ENCODE results near the gene PLD6. TPM values are rescaled to one million over a fixed set of nuclear protein-coding genes. Genes with fewer than 3 reads are reported as not detected.
A peak's percentile ranks its signal among the peaks of the same experiment; 100 is the strongest.

PLD6 gene
- total RNA-seq, 1 donor from 2014 or later, result 4.8 TPM

DNA sequence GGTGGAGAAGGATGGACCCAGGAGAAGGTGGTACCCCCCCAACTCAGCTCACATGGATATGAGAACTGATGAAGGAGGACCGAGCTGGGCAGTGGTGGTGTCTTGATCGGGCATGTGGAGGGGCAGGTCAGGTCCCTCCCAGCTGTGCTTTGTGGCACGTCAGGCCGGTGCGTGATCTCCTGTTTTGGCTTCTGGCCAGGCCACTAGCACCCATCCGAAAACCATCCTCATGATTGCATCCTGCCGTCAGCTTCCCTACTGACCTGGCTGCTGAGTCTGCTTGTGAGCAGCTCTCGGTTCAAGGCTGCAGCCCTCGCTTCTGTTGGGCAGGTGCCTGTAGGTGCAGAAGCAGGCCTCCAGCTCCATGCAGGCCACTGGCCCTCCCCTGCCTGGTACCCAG lies 53.1 kb downstream of the PLD6 start:
- peaks cover 3% of the 10 kb centered on the region for H3K36me3 ChIP-seq (ENCODE audit: control insufficient read depth, insufficient read depth, low read length)
- no peak for DNase-seq (ENCODE audit: low read depth)
- H3K4me3 ChIP-seq (ENCODE audit: low read depth, low read length), result no peak overlapping the region
- H3K27me3 ChIP-seq (ENCODE audit: control insufficient read depth, insufficient read depth, low read length), result no peaks in the 10 kb centered on the region
- TF ChIP-seq, protein P1, sequence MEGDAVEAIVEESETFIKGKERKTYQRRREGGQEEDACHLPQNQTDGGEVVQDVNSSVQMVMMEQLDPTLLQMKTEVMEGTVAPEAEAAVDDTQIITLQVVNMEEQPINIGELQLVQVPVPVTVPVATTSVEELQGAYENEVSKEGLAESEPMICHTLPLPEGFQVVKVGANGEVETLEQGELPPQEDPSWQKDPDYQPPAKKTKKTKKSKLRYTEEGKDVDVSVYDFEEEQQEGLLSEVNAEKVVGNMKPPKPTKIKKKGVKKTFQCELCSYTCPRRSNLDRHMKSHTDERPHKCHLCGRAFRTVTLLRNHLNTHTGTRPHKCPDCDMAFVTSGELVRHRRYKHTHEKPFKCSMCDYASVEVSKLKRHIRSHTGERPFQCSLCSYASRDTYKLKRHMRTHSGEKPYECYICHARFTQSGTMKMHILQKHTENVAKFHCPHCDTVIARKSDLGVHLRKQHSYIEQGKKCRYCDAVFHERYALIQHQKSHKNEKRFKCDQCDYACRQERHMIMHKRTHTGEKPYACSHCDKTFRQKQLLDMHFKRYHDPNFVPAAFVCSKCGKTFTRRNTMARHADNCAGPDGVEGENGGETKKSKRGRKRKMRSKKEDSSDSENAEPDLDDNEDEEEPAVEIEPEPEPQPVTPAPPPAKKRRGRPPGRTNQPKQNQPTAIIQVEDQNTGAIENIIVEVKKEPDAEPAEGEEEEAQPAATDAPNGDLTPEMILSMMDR (IDR thresholded peaks at IDR 0.05; ENCODE audit: insufficient read depth, low read length, poor library complexity, severe bottlenecking), result no peak

DNA sequence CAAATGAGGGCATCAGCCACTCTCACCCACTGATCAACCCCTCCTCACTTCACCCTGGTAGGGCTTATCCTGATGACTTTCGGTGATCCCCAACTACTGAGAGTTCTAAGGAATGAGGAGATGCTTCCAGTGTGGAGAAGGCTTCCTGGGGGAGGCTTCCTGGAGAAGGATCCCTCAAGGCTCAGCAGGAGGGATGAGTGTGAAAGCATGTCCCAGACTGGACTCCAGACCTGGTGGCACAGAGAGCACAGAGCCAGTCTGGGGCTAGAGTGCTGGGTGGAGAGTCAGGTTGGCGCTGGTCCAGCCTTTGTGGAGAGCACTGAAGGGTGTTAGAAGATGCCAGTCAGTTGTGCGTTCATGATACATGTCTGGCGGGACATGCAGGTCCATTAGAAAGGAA lies 53.7 kb downstream of the PLD6 start:
- Histone ChIP-seq H3K4me3 (ENCODE audit: low read depth, low read length) (no peak overlapping the region), H3K36me3 (ENCODE audit: control insufficient read depth, insufficient read depth, low read length) (peaks cover 3% of the 10 kb centered on the region), H3K27me3 (ENCODE audit: control insufficient read depth, insufficient read depth, low read length) (no peaks in the 10 kb centered on the region)
- TF ChIP-seq, protein P1 (IDR thresholded peaks at IDR 0.05; ENCODE audit: insufficient read depth, low read length, poor library complexity, severe bottlenecking), result no peak
- no peak for DNase-seq (ENCODE audit: low read depth)

DNA sequence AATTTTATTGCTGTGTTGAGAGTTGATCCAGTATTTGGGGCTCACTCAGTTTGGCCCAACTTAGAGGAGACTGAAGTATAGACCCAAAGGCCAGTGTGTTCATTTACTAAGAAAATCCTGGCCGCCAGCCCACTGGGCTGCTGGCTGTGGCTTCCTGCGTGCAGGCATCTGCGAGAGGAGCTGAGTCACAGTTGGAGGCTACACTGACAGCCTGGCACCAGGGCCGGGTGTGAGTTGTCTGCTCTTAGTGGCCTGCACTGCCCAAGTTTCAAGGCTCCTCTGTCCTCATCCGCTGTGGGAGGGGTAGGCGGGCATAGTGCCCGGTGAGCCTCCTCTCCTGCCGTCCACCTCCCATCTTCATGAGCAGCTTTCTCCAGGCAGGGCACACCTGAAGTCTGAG lies 54.2 kb downstream of the PLD6 start:
- Histone ChIP-seq H3K4me3 (ENCODE audit: low read depth, low read length) (no peak overlapping the region), H3K36me3 (ENCODE audit: control insufficient read depth, insufficient read depth, low read length) (peaks cover 6% of the 10 kb centered on the region), H3K27me3 (ENCODE audit: control insufficient read depth, insufficient read depth, low read length) (no peaks in the 10 kb centered on the region)
- DNase-seq (ENCODE audit: low read depth), result peak; percentile 72
- TF ChIP-seq, protein P1 (IDR thresholded peaks at IDR 0.05; ENCODE audit: insufficient read depth, low read length, poor library complexity, severe bottlenecking), result no peak

DNA sequence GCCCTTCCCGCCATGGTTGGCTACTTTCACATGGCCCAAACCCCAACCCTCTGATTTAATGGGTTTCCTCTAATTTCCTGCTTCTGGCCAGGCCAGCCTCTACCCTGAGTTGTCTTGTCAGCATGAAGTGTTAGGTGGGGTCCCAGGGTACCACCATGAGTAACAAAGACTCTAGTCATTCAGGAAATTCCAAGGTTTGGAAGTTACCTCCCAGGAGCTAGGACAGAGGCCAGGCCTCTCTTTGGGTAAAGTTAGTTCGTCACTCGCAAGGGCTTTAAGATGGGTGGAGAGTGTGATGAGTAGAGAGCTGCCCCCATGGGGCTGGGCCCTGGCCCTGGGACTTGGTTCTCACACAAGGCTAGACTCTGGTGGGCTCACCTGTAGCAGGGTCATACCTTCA lies 54.6 kb downstream of the PLD6 start:
- Histone ChIP-seq H3K36me3 (ENCODE audit: control insufficient read depth, insufficient read depth, low read length) (peaks cover 8% of the 10 kb centered on the region), H3K4me3 (ENCODE audit: low read depth, low read length) (no peak overlapping the region), H3K27me3 (ENCODE audit: control insufficient read depth, insufficient read depth, low read length) (no peaks in the 10 kb centered on the region)
- TF ChIP-seq, protein P1 (IDR thresholded peaks at IDR 0.05; ENCODE audit: insufficient read depth, low read length, poor library complexity, severe bottlenecking), result no peak
- no peak for DNase-seq (ENCODE audit: low read depth)

DNA sequence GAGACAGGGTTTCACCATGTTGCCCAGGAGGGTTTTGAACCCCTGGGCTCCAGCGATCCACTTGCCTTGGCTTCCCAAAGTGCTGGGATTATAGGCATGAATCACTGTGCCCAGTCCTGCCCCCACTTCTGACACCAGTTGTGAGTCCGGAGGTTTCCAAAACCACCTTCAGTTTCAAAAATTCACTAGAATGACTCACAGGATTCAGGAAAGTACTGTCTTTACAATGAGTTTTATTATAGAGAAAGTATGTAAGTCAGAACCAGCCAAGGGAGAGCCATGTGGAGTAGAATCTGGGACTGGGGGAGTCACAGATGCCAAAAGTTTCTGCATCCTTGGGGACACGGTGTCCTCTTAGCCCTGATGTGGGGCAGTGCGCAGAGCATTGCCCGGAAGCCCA lies 55.1 kb downstream of the PLD6 start:
- H3K36me3 ChIP-seq (ENCODE audit: control insufficient read depth, insufficient read depth, low read length), result peaks cover 10% of the 10 kb centered on the region
- H3K27me3 ChIP-seq (ENCODE audit: control insufficient read depth, insufficient read depth, low read length), result no peaks in the 10 kb centered on the region
- TF ChIP-seq, protein P1 (IDR thresholded peaks at IDR 0.05; ENCODE audit: insufficient read depth, low read length, poor library complexity, severe bottlenecking), result no peak
- H3K4me3 ChIP-seq (ENCODE audit: low read depth, low read length), result no peak overlapping the region
- peak; percentile 57 for DNase-seq (ENCODE audit: low read depth)

Other genes with a start within 250 kb of the PLD6 start
- gene TNFRSF13B, start 234.2 kb downstream of the PLD6 start, total RNA-seq, result not detected in 2 replicates
- gene MPRIP, start 163.9 kb downstream of the PLD6 start, total RNA-seq, result 99.6 and 135 TPM in 2 replicates
- 57.6 and 61.0 TPM in 2 replicates for gene FLCN, start 30.8 kb upstream of the PLD6 start, total RNA-seq
- gene COPS3, start 74.9 kb upstream of the PLD6 start, total RNA-seq, result 66.6 and 68.5 TPM in 2 replicates
- 3.8 and 4.9 TPM in 2 replicates for gene NT5M, start 97.0 kb upstream of the PLD6 start, total RNA-seq

All from kidney epithelial cell (primary cell).